8988T (cell line): ENCODE data around the gene DENND1A.
"Not testable (repeated sequence)": the region's sequence is repeated elsewhere in the genome, so short reads cannot be mapped to it uniquely, and the experiment has no call there.

Experiments
- DNase-seq: peaks from one replicate; pipeline ENCODE4 v3.0.0; 2011

Gene DENND1A

DNA sequence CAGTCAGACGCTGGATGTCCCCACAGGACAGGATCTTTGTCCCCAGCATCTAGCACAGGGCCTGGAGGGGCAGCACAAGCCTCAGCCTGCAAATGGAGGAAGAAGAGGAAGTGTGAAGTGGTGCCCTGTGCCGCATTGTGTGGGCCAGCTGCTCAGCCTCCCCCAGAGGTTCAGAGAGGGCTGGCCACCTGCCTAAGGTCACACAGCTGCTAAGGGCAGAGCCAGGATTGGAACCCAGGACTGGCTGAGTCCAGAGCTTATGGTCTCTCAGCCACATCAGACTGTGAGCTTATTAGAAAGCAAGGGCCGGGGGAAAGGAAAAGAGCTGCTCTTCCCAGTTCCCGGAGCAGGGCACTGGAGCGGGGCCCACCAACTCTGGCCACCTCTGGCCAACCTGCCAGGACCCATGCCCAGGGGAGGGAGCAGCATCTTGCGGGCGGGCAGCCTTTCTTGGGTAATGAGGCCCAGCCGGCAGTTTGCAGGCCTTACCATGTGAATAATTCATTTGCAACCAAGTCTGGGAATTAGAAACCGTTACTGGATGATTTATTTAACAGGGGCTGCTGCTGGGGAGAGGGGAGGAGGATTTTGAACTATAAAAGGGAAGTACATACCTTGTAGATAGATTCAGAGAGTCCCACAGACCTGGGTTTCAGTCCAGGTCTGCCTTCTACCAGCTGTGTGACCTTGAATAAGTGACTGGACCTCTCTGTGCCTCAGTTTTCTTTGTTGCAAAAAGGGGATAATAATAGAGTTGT lies 585.6 kb downstream of the DENND1A start:
- no peak for DNase-seq

DNA sequence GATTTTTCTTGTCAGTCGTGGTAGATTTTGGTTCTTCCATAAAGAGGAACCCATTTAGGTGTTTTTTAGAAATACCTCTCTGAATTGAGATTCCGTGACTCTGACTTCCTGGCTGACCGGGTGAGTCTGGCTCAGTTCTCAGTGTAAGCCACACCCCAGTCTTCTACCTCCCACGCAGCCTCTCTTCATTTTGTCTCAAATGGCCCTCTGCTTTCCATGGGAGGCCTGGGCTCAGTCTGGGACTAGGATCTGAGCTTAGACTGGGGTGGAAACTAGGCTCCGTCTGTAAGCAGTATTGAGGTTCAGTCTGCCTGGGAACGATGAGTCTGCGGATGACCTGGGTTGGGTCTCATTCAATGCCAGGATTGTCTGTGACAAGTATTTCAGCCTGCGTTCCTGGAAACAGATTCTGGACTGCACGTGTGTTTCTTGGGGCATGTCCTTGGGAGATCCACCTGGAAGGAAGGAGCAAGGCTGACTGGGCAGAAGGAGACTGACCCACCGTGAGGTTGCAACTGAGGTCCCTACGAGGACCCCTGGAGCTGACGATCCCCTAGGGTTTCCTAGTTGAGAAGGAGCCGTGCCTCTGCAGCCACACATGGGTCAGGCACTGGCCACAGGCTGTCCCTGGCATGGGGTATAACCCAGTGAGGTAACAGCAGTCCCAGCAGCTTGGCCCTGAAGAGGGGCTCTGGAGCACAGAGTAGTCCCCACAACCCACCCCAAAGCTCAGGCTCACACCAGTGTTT lies 586.3 kb downstream of the DENND1A start:
- no peak for DNase-seq

DNA sequence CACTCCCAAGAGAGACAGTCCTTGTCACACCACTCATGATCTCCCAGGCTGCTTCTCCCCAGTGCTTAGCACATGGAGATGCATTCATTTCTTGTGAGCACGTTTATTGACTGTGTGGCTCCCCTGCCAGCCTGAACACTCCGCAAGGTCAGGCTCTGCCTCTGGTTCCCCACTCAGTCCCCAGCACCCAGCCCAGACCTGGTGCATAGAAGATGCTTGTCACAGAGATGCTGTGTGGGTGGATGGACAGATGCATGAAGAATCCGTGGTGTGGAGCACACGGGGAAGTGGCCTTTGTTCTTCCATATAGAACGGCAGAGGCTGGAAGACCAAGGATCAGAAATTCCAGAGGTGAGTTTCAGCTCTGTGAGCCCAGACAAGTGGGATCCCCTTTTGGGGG lies 587.7 kb downstream of the DENND1A start:
- no peak for DNase-seq

DNA sequence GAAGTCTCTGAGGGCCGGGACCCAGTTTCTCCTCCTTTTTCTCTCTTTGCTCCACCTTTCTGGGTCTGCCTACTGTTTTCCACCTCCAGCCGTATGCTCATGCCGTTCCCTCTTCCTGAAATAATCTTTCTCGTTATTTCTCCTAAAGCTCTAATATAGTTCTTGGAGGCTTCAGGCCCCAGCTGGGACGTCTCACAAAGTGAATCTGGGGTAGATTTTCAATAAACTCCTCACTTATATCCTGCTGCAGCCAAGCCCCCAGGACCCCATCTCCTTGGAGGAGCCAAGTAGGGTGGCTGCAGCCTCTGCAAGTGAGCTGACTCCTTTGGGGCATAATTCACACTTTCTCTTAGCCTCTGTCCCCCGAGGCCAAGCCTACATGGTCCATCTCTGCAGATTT lies 588.1 kb downstream of the DENND1A start:
- no peak for DNase-seq

DNA sequence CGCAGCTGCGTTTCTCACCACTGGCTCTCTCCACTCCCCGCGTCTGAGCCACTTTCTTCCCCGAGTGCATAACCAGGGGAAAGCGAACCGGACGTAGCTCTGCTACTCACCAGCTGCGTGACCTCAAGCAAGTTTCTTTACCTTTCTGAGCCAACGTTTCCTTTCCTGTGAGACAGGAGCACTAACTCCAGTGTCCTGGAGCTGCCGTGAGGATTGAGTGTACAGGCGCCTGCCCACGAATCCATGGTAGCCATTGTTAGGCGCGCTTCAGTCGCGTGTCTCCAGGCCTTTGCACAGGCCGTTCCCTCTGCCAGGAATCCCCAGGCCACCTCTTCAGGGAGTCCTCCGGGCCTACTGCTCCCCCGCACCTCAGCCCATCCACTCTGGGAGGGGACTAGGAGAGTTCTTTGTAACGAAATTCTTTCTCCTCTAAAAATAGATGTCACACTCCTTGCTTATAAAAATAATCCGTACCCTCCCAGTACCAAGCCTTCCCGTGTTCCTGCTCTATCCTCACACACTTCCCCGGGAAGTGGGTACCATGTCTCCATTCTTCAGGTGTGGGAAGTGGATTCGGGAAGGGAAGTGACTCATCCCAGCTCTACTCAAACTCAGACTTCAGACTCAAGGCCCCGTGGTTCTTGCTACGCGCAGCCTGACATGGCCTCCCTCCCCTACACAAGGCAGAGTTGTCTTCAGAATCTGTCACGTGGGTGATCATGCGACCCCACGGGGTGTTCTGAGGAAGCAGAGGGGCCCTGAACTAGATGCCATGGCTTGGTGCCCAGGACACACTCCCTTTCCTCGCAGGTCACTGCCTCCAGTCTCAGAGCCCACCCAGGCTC lies 590.0 kb downstream of the DENND1A start:
- no peak for DNase-seq

DNA sequence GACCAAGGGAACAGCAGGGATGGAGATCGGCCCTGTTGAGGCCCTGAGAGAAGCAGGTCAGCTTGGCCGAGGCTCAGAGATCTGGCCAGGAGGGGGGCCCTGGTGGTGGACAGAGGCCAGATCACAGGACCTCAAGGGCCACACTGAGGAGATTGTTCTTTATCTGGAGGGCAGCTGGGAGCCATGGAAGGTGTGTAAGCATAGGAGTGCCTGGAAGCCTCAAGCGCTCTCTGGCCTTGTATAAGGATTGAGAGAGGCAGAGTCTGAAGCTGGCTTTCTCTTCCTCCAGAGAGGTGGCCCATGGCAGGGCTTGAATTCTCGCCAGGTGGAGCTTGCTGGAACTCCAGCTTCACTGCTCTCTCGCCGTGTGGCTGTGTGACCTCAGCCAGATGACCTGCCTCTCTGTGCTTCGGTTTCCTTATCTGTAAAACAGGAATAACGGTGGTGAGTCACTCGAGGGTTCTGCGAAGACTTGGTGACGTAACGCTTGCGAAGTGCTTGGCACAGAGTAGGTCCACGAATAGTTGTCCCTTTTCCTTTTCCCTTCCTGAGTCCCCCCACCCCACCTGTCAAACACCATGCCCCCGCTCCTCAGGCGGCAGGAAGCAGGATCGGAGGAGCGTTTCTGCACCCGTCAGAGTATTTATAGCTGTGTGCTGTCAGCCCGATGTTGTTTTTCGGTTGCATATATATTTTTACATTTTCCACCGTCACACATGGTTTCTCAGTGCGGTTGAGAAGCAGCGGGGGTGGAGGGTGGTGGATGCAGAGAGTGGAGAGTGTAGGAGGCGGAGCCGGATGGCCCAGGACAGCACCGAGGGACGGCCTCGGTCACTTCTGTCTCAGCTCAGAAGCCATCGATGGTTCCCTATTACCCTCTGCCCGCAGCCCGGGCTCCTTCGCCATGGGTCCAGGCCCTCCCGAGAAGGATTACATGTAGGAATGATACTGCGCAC lies 590.9 kb downstream of the DENND1A start:
- no peak for DNase-seq

DNA sequence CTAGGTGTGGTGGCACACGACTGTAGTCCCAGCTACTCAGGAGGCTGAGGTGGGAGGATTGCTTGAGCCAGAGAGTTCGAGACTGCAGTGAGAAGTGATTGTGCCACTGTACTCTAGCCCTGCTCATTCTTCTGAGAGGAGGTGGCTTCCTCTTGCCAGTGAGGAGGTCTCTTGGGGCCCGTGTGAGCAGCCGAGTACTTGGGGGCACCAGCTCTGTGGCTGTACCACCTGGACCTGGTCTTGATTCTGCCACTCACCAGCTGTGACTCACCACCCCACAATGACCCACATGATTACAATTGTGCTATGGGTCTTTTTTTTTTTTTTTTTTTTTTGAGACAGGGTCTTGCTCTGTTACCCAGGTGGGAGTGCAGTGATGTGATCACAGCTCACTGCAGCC lies 592.0 kb downstream of the DENND1A start:
- DNase-seq: no peak

DNA sequence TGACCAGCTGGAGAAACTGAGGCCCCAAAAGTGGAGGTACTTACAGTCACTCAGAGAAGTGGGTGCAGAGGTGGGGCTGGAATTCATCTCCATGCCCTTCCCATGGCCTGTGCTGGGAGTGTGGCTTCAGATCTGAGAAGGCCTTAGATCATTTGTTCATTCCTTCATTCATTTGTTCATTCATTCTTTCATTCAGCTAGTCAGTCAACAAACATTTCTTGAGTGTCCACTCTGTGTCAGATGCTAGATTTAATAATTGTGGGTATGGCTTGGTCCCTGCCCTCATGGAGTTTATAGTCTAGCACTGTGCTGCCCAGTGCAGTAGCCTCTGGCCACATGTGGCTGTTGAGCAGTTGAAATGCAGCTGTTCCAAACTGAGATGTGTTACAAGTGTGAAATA lies 593.0 kb downstream of the DENND1A start:
- DNase-seq: no peak

DNA sequence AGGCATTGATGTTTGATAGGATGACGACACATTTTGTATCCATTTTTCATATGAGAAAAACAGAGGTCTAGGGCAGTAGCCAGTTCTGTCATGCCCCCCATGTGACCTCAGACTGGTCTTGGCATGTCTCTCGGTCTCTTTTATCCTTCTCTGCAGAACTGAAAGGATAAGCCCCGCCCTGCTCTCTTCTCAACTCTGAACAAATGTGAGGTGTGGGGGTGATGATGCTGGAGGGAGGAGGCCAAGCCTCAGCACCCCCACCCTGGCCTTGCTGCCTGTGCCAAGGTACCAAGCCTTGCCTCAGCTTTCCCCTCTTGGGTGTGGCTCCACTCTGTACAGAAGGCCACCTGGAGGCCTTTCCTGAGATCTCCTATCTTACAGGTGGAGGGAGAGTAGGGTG lies 593.5 kb downstream of the DENND1A start:
- DNase-seq: no peak

DNA sequence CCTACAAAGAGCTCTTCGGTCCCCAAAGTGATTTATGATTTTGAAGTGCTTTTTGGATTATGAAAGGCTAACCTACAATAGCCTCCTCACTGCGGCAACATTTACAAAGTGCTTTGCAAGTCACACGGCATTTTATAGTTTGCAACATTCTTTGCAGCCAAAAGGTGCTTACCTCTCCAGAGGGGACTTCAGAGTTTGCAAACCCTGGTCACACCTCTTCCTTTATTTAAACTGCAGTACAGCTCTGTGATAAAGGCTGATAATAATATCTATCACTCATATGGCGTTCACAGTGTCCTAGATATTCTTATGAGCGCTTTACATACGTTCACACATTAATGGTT lies 594.0 kb downstream of the DENND1A start:
- no peak for DNase-seq

DNA sequence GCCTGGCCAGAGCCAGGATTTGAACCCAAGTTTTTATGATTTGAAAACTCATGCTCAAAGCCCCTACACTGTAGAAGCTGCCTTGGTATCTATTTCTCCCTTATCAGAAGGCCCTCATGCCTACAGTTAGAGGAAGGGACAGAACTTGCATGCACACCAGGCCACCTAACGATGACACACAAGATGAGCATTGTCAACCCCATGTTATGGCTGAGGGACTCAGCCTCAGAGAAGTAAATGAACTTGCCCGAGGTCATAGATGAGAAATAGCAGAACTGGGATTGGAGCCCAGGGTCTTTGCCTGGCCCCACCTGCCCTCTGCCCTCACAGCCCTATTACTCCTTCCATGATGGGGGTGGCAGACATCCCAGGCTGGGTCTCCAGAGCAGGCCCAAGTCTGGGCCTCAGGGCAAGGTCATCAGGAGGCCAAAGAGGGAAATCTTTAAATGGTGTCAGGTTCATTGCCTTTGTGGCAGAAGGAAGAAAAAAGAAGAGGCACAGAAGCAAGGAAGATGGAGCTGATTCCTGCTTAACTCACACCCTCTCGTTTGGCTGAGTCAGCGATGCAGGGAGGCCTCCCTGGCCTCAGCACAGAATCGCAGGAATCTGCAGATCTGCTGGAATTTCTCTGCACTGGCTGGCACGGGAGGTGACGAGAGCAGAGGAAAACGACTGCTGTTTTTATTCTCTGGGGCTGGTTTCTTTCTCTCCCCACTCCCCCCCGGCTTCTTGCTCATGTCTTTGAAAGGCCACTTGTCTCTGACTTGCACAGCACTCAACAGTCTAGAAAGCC lies 594.5 kb downstream of the DENND1A start:
- no peak for DNase-seq

DNA sequence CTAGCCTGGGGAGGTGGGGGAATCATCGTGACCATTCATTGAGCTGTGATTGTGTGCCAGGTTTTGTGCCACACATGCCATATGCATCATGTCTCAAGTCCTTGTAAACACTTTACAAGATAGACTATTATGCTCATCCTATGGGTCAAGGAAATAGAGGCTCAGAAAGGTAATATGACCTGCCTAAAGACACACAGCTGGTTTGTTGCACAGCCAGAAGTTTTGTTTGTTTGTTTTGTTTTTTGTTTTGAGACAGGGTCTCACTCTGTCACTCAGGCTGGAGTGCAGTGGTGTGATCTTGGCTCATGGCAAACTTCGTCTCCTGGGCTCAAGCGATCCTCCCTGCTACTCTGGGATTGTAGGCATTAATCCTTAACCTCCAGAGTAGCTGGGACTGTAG lies 595.3 kb downstream of the DENND1A start:
- no peak for DNase-seq

DNA sequence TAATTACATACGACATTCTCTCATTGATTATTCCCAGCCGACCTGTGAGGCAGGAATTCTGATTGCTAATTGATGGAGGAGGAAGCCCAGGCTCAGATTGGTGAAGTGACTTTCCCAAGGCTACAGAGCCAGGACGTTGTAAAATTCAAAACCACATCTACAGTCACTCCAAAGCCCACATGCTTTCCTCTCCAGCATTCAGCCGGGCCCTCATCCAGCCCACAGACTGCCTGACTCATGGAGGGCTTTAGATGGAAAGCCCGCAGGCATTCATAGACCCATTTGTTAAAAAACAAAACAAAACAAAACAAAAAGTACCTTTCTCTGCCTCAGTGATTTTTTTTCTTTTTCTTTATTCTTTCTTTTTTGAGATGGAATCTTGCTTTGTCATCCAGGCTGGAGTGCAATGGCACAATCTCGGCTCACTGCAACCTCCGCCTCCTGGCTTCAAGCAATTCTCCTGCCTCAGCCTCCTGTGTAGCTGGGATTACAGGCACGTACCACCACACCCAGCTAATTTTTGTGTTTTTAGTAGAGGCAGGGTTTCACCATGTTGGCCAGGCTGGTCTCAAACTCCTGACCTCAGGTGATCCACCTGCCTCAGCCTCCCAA lies 596.8 kb downstream of the DENND1A start:
- DNase-seq: not testable (repeated sequence)

DNA sequence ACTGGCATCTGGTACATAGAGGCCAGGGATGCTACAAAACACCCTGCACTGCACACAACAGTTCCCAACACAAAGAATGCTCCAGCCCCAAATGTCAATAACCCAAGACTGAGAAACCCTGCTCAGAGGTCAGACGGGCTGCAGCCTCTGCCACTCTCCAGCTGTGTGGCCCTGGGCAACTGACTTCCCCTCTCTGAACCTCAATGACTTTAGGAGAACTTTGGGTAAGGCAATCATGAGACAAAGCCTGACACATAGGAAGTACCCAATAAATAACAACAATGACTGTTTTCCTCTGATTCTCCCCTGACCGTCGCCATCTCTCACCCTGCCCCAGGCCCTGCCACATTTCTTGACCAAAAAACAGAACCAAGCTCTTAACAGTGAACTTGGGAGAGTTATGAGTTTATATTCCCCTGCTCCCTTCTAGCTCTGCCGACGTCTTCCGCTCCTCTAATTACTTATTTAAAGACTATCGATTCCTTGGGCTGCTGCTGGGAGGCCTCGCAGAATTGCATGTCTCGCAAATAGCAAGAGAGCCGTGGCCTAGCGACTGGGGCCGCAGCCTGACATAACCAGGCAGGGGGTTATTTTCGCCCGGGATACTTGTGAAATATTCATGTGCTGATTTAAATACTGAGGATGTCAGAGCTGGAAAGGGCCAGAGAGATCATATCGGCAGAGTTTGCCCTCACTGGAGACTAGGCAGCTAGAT lies 598.4 kb downstream of the DENND1A start:
- DNase-seq: no peak
